K562 (cell line): ENCODE results near the gene PCK2. TPM values are rescaled to one million over a fixed set of nuclear protein-coding genes. Genes with fewer than 3 reads are reported as not detected.

Source experiments
- ATAC-seq: fragments of 200-7000 bp; cut with Tn5 transposase; 3 replicates; pipeline ENCODE4 v1.9.1; 2020; ENCODE audit warnings: moderate library complexity
- BruUV-seq: library from RNA; stranded (reverse); fragments of 400-500 nt; replicated peaks from 2 replicates; lab custom pipeline; 2021; lab: Mats Ljungman, UMichigan
- CTCF ChIA-PET: fragments of 300-600 bp; formaldehyde crosslinking; extraction: SDS; loops from one replicate; lab custom pipeline; 2021; ENCODE audit warnings: low intra/inter-chr PET ratio; lab: Yijun Ruan, JAX
- POLR2A ChIA-PET: fragments of 300-600, 350-650 bp; sonication (Branson Sonifier 250); formaldehyde crosslinking; extraction: SDS; loops from one replicate; lab custom pipeline; 2021; ENCODE audit warnings: antibody characterized with exemption, inconsistent platforms; lab: Yijun Ruan, JAX
- DNase-seq, 4 experiments: peaks; one replicate each; pipeline versions ENCODE4 v3.0.0 to v3.0.0-alpha.2; 2011 to 2018; ENCODE audit warnings: low spot score in 3 of 4, mixed read lengths in 3 of 4; ENCODE audit errors: extremely low read depth in 1 of 4
- FAIRE-seq: peaks from 2 replicates; lab custom pipeline; 2011; peaks lifted over from hg19 to GRCh38; lab: Jason Lieb, UNC
- H2AFZ ChIP-seq: 2 replicates; pipeline ENCODE4 v1.6.0; 2011; ENCODE audit warnings: low read depth, low read length, control low read depth, inconsistent platforms
- H3K27ac ChIP-seq: fragments of 200-600 bp; 3 replicates; pipeline ENCODE4 v1.8.0; 2011; ENCODE audit warnings: low read depth, mild to moderate bottlenecking, control low read depth, inconsistent platforms, low read length, moderate library complexity, mixed read lengths; ENCODE audit errors: extremely low read depth
- H3K27me3 ChIP-seq, 2 experiments: fragments of 300-600 bp in 1 of 2; 2 replicates in 1 of 2; 3 replicates in 1 of 2; pipeline versions ENCODE4 v1.6.0 to v1.8.0; 2011; ENCODE audit warnings: inconsistent platforms in 2 of 2, low read length in 2 of 2, mild to moderate bottlenecking in 1 of 2, mixed read lengths in 1 of 2, moderate library complexity in 1 of 2; ENCODE audit not compliant: control insufficient read depth in 2 of 2, insufficient read depth in 2 of 2
- H3K36me3 ChIP-seq: fragments of 300-600 bp; 3 replicates; pipeline ENCODE4 v1.8.0; 2011; ENCODE audit warnings: mild to moderate bottlenecking, low read length, inconsistent platforms; ENCODE audit not compliant: control insufficient read depth, insufficient read depth
- H3K4me1 ChIP-seq, 2 experiments: fragments of 200-600 bp in 1 of 2; replicated peaks in 1 of 2; 2 replicates in 1 of 2; 3 replicates in 1 of 2; pipeline versions ENCODE4 v1.5.1 to v1.8.0; 2011; ENCODE audit warnings: inconsistent platforms in 2 of 2, low read length in 2 of 2, mild to moderate bottlenecking in 1 of 2, mixed read lengths in 1 of 2, moderate library complexity in 1 of 2; ENCODE audit not compliant: control insufficient read depth in 2 of 2, insufficient read depth in 2 of 2
- H3K4me2 ChIP-seq: 2 replicates; pipeline ENCODE4 v1.6.1; 2011; ENCODE audit warnings: low read length, control low read depth, inconsistent platforms, mixed read lengths; ENCODE audit not compliant: insufficient read depth
- H3K4me3 ChIP-seq: fragments of 200-600 bp; sonication (generic), shearing (Covaris generic); 2 replicates; pipeline ENCODE4 v1.5.1; 2016; ENCODE audit warnings: control low read depth, inconsistent platforms
- H3K79me2 ChIP-seq: fragments of 200-600 bp; 3 replicates; pipeline ENCODE4 v1.8.0; 2011; ENCODE audit warnings: low read length, inconsistent platforms; ENCODE audit not compliant: control insufficient read depth, insufficient read depth
- H3K9ac ChIP-seq, 2 experiments: 2 replicates each; pipeline versions ENCODE4 v1.6.0 to v1.6.1; 2011; ENCODE audit warnings: low read depth in 2 of 2, low read length in 2 of 2, control low read depth in 1 of 2, inconsistent platforms in 1 of 2, mild to moderate bottlenecking in 1 of 2, mixed read lengths in 1 of 2; ENCODE audit not compliant: insufficient read depth in 1 of 2
- H3K9me1 ChIP-seq: one replicate; pipeline ENCODE4 v1.6.0; 2011; ENCODE audit warnings: inconsistent platforms, mild to moderate bottlenecking, low read length, moderate library complexity; ENCODE audit not compliant: control insufficient read depth, insufficient read depth
- H3K9me3 ChIP-seq: replicated peaks from 2 replicates; pipeline ENCODE4 v1.5.1; 2011; ENCODE audit warnings: low read depth, low read length, inconsistent platforms; ENCODE audit not compliant: control insufficient read depth, insufficient read depth
- H4K20me1 ChIP-seq: replicated peaks from 2 replicates; pipeline ENCODE4 v1.6.1; 2011; ENCODE audit warnings: low read length, inconsistent platforms, mixed read lengths; ENCODE audit not compliant: control insufficient read depth, insufficient read depth
- ELF4 ChIP-seq: fragments of 450-650 bp; formaldehyde crosslinking; IDR thresholded peaks from 2 replicates; pipeline ENCODE4 v1.4.0; 2022; ENCODE audit warnings: missing genetic modification characterization
- FUS ChIP-seq: fragments of 200-400 bp; formaldehyde crosslinking; optimal IDR thresholded peaks from 2 replicates; pipeline ENCODE3; 2017; ENCODE audit warnings: low read depth, low read length
- KHSRP ChIP-seq: fragments of 450-650 bp; IDR thresholded peaks from 2 replicates; pipeline ENCODE4 v1.6.1; 2017
- NFRKB ChIP-seq: fragments of 450-650 bp; IDR thresholded peaks from 2 replicates; pipeline ENCODE4 v1.6.1; 2016; ENCODE audit warnings: low read depth
- PHTF2 ChIP-seq: fragments of 250-450 bp; sonication (Bioruptor Pico); IDR thresholded peaks from 2 replicates; pipeline ENCODE4 v1.5.0; 2021; ENCODE audit warnings: mild to moderate bottlenecking
- POLR2G ChIP-seq: fragments of 200-400 bp; formaldehyde crosslinking; IDR thresholded peaks from 2 replicates; pipeline ENCODE4 v1.6.1; 2017; ENCODE audit warnings: low read depth, mild to moderate bottlenecking, antibody characterized with exemption, low read length, moderate library complexity
- RBM17 ChIP-seq: fragments of 200-400 bp; formaldehyde crosslinking; IDR thresholded peaks from 2 replicates; pipeline ENCODE4 v1.6.1; 2017; ENCODE audit warnings: low read depth, mild to moderate bottlenecking, low read length, borderline replicate concordance
- SP1 ChIP-seq: sonication (generic); formaldehyde crosslinking; IDR thresholded peaks from 2 replicates; pipeline ENCODE4 v1.8.1; 2022; ENCODE audit warnings: mild to moderate bottlenecking, missing genetic modification reagents
- TSC22D4 ChIP-seq: fragments of 450-650 bp; IDR thresholded peaks from 2 replicates; pipeline ENCODE4 v1.6.1; 2016; ENCODE audit warnings: missing genetic modification characterization, missing biosample characterization, control low read depth
- ZNF384 ChIP-seq: IDR thresholded peaks from 2 replicates; pipeline ENCODE4 v1.6.1; 2012; ENCODE audit warnings: low read depth, low read length, improper control_type of control experiment
- WGBS: fragments of 100-300 bp; shearing (Covaris generic); methylation state at CpG from one replicate; pipeline ENCODE4 v1.1.6; 2016; ENCODE audit warnings: low coverage, mixed read lengths; ENCODE audit not compliant: insufficient coverage; ENCODE audit errors: missing lambda C conversion rate; 5-methylcytosine and 5-hydroxymethylcytosine counted together
- in situ Hi-C: fragments of 300-500 bp; cut with MboI; formaldehyde crosslinking; loops from 4 replicates; pipeline ENCODE4 v1.15.0; 2018; ENCODE audit warnings: inconsistent platforms, mixed read lengths
- intact Hi-C: fragments of 100-400 bp; cut with micrococcal nuclease; formaldehyde crosslinking; loops from 2 replicates; pipeline ENCODE4 v1.14.2; 2022
- polyA plus RNA-seq, 8 experiments: library from polyadenylated mRNA; depleted of rRNA in 4 of 8; stranded (reverse) in 5 of 8; unstranded in 3 of 8; fragments of >200 nt; fragmentation: Nextera tagmentation in 2 of 8; fragmentation: Illumina TruSeq in 1 of 8; extraction: Ambion mirVana in 2 of 8; extraction: Trizol in 1 of 8; gene quantifications; 2 replicates each; pipeline versions ENCODE4 v1.2.1 to v1.2.3, GENCODE V29; 2011 to 2014; ENCODE audit warnings: inconsistent platforms in 1 of 8, missing spikeins in 1 of 8
- total RNA-seq, 7 experiments: library from RNA; depleted of rRNA in 6 of 7; stranded (reverse); fragments of >200 nt in 6 of 7; fragmentation: Illumina TruSeq in 2 of 7; extraction: Trizol in 2 of 7; gene quantifications; 2 replicates each; pipeline versions ENCODE4 v1.2.1 to v1.2.3, GENCODE V29; 2011 to 2021; ENCODE audit warnings: low replicate concordance in 1 of 7
- TF ChIP-seq, protein P1 (sequence below): sonication (generic); formaldehyde crosslinking; IDR thresholded peaks from 2 replicates; pipeline ENCODE4 v1.8.1; 2023; ENCODE audit warnings: missing genetic modification reagents, mild to moderate bottlenecking, borderline replicate concordance
- TF ChIP-seq, protein P2 (sequence below): fragments of 250-450 bp; sonication (Bioruptor Pico); IDR thresholded peaks from 2 replicates; pipeline ENCODE4 v1.8.0; 2021; ENCODE audit warnings: moderate library complexity, mild to moderate bottlenecking, inconsistent platforms
- TF ChIP-seq, protein P3 (sequence below): fragments of 450-650 bp; formaldehyde crosslinking; IDR thresholded peaks from 2 replicates; pipeline ENCODE4 v1.4.0; 2022; ENCODE audit warnings: mild to moderate bottlenecking, moderate library complexity

The PCK2 gene
- total and polyA plus RNA-seq, 9 of the 15 experiments (the other 6 are each of a cell fraction or from before 2014, with no cell fraction given) = 3.3 to 60.9 (median 30.4) TPM

DNA sequence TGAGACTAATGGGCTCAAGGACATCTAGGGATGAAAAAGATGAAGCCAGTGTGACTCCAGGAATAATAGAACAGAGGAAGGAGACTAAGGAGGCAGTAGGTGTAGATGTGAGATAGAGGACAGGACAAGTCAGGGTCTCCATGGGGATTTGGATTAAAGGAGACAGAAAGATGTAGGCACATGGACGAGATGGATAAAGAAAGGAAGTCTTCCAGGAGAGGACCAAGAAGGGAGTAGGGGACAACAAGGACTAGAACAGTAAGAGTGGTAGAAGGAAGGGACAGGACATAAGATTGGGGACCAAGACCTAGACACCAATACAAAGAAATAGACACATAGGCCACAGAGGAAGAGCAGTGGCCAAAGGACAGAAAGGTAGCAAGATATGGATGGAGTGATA lies 7.1 kb upstream of the PCK2 start:
- H3K4me2 ChIP-seq = no peak overlapping the region
- no peaks in the 10 kb centered on the region for H3K9me3 ChIP-seq
- CTCF ChIA-PET = no interaction called here
- no peaks in the 10 kb centered on the region for H3K27me3 ChIP-seq
- no peak overlapping the region for H3K27ac ChIP-seq
- WGBS = 14% methylated on average over 1 of the region's 1 CpG
- POLR2A ChIA-PET = no interaction called here
- ATAC-seq = no peak
- TF ChIP-seq, protein P1, sequence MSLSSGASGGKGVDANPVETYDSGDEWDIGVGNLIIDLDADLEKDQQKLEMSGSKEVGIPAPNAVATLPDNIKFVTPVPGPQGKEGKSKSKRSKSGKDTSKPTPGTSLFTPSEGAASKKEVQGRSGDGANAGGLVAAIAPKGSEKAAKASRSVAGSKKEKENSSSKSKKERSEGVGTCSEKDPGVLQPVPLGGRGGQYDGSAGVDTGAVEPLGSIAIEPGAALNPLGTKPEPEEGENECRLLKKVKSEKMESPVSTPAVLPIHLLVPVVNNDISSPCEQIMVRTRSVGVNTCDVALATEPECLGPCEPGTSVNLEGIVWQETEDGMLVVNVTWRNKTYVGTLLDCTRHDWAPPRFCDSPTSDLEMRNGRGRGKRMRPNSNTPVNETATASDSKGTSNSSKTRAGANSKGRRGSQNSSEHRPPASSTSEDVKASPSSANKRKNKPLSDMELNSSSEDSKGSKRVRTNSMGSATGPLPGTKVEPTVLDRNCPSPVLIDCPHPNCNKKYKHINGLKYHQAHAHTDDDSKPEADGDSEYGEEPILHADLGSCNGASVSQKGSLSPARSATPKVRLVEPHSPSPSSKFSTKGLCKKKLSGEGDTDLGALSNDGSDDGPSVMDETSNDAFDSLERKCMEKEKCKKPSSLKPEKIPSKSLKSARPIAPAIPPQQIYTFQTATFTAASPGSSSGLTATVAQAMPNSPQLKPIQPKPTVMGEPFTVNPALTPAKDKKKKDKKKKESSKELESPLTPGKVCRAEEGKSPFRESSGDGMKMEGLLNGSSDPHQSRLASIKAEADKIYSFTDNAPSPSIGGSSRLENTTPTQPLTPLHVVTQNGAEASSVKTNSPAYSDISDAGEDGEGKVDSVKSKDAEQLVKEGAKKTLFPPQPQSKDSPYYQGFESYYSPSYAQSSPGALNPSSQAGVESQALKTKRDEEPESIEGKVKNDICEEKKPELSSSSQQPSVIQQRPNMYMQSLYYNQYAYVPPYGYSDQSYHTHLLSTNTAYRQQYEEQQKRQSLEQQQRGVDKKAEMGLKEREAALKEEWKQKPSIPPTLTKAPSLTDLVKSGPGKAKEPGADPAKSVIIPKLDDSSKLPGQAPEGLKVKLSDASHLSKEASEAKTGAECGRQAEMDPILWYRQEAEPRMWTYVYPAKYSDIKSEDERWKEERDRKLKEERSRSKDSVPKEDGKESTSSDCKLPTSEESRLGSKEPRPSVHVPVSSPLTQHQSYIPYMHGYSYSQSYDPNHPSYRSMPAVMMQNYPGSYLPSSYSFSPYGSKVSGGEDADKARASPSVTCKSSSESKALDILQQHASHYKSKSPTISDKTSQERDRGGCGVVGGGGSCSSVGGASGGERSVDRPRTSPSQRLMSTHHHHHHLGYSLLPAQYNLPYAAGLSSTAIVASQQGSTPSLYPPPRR = no peak
- TF ChIP-seq, protein P2, sequence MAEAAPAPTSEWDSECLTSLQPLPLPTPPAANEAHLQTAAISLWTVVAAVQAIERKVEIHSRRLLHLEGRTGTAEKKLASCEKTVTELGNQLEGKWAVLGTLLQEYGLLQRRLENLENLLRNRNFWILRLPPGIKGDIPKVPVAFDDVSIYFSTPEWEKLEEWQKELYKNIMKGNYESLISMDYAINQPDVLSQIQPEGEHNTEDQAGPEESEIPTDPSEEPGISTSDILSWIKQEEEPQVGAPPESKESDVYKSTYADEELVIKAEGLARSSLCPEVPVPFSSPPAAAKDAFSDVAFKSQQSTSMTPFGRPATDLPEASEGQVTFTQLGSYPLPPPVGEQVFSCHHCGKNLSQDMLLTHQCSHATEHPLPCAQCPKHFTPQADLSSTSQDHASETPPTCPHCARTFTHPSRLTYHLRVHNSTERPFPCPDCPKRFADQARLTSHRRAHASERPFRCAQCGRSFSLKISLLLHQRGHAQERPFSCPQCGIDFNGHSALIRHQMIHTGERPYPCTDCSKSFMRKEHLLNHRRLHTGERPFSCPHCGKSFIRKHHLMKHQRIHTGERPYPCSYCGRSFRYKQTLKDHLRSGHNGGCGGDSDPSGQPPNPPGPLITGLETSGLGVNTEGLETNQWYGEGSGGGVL (CRISPR knock-in tag) = no peak
- TF ChIP-seq RBM17 (no peak), SP1 (CRISPR knock-in tag) (no peak), POLR2G (no peak), ELF4 (CRISPR knock-in tag) (no peak), ZNF384 (no peak), PHTF2 (CRISPR knock-in tag) (no peak), FUS (no peak), NFRKB (no peak), TSC22D4 (tag) (no peak), KHSRP (no peak)
- TF ChIP-seq, protein P3, sequence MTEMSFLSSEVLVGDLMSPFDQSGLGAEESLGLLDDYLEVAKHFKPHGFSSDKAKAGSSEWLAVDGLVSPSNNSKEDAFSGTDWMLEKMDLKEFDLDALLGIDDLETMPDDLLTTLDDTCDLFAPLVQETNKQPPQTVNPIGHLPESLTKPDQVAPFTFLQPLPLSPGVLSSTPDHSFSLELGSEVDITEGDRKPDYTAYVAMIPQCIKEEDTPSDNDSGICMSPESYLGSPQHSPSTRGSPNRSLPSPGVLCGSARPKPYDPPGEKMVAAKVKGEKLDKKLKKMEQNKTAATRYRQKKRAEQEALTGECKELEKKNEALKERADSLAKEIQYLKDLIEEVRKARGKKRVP (CRISPR knock-in tag) = no peak
- no TSS peak for BruUV-seq
- DNase-seq = no peak
- intact Hi-C loops = no loop called here
- FAIRE-seq = no peak
- H3K9ac ChIP-seq = no peak overlapping the region; a peak in 1 of 4 replicates
- H3K4me1 ChIP-seq = peaks cover 5 to 8% of the 10 kb centered on the region in 2 experiments
- H3K9me1 ChIP-seq = no peaks in the 10 kb centered on the region
- no peak overlapping the region for H2AFZ ChIP-seq
- no peaks in the 10 kb centered on the region for H4K20me1 ChIP-seq
- no peaks in the 10 kb centered on the region for H3K36me3 ChIP-seq
- H3K79me2 ChIP-seq = no peaks in the 10 kb centered on the region
- in situ Hi-C loops = loop anchor here (5.0 kb wide), 1 partner anchor 75 kb away; no protein-coding TSS in a partner anchor
- H3K4me3 ChIP-seq = no peak overlapping the region
